Adrenal gland (tissue), 5 donors: ENCODE data around the gene GDAP2.

Experiments
- CTCF ChIP-seq, 6 experiments: fragments of 450-650 bp in 4 of 6; fragments of 200-600 bp in 2 of 6; sonication (generic) in 1 of 6; IDR thresholded peaks; 1 replicate in 5 of 6; 2 replicates in 1 of 6; pipeline versions ENCODE4 v1.5.1 to v1.8.0; 2016 to 2021; ENCODE audit warnings: antibody characterized with exemption in 6 of 6, mild to moderate bottlenecking in 2 of 6, moderate library complexity in 1 of 6
- POLR2A ChIP-seq, 2 donors: fragments of 450-650 bp; IDR thresholded peaks; one replicate each; pipeline ENCODE4 v1.6.1; 2017; ENCODE audit warnings: antibody characterized with exemption in 2 of 2, mild to moderate bottlenecking in 2 of 2, moderate library complexity in 1 of 2
- donor health status: DM: no; HTN: no; CAD: no.

- TF ChIP-seq POLR2A (IDR thresholded peaks at IDR 0.05) = no peak
- no peak for TF ChIP-seq CTCF (IDR thresholded peaks at IDR 0.05)
Observed at GRCh38 chr1:117902944-117903343, 26.5 kb downstream of the GDAP2 start.
